K562 (cell line): Measurements from ENCODE around the gene ZSCAN2. TPM values are rescaled to one million over a fixed set of nuclear protein-coding genes. Genes with fewer than 3 reads are reported as not detected.

Experiments used
- ESRRA ChIP-seq: fragments of 450-650 bp; IDR thresholded peaks from 2 replicates; pipeline ENCODE4 v1.6.1; 2014; ENCODE audit warnings: low read depth, mild to moderate bottlenecking, moderate library complexity, borderline replicate concordance
- HDAC8 ChIP-seq: fragments of 450-650 bp; IDR thresholded peaks from 2 replicates; pipeline ENCODE4 v1.6.1; 2016; ENCODE audit warnings: mild to moderate bottlenecking, missing genetic modification characterization, moderate library complexity, missing compliant biosample characterization
- L3MBTL2 ChIP-seq: fragments of 450-650 bp; IDR thresholded peaks from 2 replicates; pipeline ENCODE4 v1.6.1; 2016; ENCODE audit warnings: mild to moderate bottlenecking, moderate library complexity
- PHB2 ChIP-seq: fragments of 450-650 bp; IDR thresholded peaks from 2 replicates; pipeline ENCODE4 v1.6.1; 2017; ENCODE audit warnings: low read depth
- SIN3A ChIP-seq, 2 experiments: fragments of 150-350 bp in 1 of 2; IDR thresholded peaks; 2 replicates each; pipeline ENCODE4 v1.6.1; 2011 to 2016; ENCODE audit warnings: borderline replicate concordance in 2 of 2, low read depth in 2 of 2, low read length in 2 of 2, mild to moderate bottlenecking in 2 of 2, moderate library complexity in 2 of 2; ENCODE audit not compliant: control insufficient read depth in 1 of 2
- STAT5B ChIP-seq: fragments of 250-450 bp; sonication (Bioruptor Pico); IDR thresholded peaks from 2 replicates; pipeline ENCODE4 v1.8.0; 2021; ENCODE audit warnings: mild to moderate bottlenecking, inconsistent platforms
- polyA plus RNA-seq, 8 experiments: library from polyadenylated mRNA; depleted of rRNA in 4 of 8; stranded (reverse) in 5 of 8; unstranded in 3 of 8; fragments of >200 nt; fragmentation: Nextera tagmentation in 2 of 8; fragmentation: Illumina TruSeq in 1 of 8; extraction: Ambion mirVana in 2 of 8; extraction: Trizol in 1 of 8; gene quantifications; 2 replicates each; pipeline versions ENCODE4 v1.2.1 to v1.2.3, GENCODE V29; 2011 to 2014; ENCODE audit warnings: inconsistent platforms in 1 of 8, missing spikeins in 1 of 8
- total RNA-seq, 7 experiments: library from RNA; depleted of rRNA in 6 of 7; stranded (reverse); fragments of >200 nt in 6 of 7; fragmentation: Illumina TruSeq in 2 of 7; extraction: Trizol in 2 of 7; gene quantifications; 2 replicates each; pipeline versions ENCODE4 v1.2.1 to v1.2.3, GENCODE V29; 2011 to 2021; ENCODE audit warnings: low replicate concordance in 1 of 7
- TF ChIP-seq, protein P1 (sequence below): sonication (generic); formaldehyde crosslinking; IDR thresholded peaks from 2 replicates; pipeline ENCODE4 v1.8.0; 2023; ENCODE audit warnings: missing genetic modification reagents, mild to moderate bottlenecking, borderline replicate concordance

The ZSCAN2 gene
- total and polyA plus RNA-seq, 9 of the 15 experiments (the other 6 are each of a cell fraction or from before 2014, with no cell fraction given) = 1.7 to 14.2 (median 6.6) TPM

DNA sequence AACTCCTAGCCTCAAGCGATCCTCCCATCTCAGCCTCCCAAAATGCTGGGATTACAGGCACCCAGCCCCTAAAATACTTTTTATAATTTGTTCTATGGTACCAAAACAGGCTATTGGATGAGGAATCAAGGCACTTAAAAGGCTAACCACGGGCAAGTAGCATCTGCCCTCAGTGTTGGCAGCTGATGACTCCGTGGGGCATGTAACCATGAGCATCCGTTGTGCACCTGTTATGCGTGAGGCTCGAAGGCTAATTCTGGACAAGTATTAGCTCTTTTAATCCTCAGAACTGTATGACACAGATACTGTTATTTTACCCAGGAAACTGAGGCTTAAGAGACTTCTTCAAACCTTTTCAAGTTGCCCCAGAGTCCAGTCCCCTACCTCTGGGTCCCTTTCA is 43.0 kb downstream of the ZSCAN2 start (continued):
- TF ChIP-seq, protein P1, sequence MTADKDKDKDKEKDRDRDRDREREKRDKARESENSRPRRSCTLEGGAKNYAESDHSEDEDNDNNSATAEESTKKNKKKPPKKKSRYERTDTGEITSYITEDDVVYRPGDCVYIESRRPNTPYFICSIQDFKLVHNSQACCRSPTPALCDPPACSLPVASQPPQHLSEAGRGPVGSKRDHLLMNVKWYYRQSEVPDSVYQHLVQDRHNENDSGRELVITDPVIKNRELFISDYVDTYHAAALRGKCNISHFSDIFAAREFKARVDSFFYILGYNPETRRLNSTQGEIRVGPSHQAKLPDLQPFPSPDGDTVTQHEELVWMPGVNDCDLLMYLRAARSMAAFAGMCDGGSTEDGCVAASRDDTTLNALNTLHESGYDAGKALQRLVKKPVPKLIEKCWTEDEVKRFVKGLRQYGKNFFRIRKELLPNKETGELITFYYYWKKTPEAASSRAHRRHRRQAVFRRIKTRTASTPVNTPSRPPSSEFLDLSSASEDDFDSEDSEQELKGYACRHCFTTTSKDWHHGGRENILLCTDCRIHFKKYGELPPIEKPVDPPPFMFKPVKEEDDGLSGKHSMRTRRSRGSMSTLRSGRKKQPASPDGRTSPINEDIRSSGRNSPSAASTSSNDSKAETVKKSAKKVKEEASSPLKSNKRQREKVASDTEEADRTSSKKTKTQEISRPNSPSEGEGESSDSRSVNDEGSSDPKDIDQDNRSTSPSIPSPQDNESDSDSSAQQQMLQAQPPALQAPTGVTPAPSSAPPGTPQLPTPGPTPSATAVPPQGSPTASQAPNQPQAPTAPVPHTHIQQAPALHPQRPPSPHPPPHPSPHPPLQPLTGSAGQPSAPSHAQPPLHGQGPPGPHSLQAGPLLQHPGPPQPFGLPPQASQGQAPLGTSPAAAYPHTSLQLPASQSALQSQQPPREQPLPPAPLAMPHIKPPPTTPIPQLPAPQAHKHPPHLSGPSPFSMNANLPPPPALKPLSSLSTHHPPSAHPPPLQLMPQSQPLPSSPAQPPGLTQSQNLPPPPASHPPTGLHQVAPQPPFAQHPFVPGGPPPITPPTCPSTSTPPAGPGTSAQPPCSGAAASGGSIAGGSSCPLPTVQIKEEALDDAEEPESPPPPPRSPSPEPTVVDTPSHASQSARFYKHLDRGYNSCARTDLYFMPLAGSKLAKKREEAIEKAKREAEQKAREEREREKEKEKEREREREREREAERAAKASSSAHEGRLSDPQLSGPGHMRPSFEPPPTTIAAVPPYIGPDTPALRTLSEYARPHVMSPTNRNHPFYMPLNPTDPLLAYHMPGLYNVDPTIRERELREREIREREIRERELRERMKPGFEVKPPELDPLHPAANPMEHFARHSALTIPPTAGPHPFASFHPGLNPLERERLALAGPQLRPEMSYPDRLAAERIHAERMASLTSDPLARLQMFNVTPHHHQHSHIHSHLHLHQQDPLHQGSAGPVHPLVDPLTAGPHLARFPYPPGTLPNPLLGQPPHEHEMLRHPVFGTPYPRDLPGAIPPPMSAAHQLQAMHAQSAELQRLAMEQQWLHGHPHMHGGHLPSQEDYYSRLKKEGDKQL = no peak
- TF ChIP-seq STAT5B (CRISPR knock-in tag) (no peak), ESRRA (no peak), SIN3A (IDR thresholded peaks at IDR 0.05; ENCODE audit: borderline replicate concordance in 2 of 2, control insufficient read depth in 1 of 2, low read depth in 2 of 2, low read length in 2 of 2) (no peak), L3MBTL2 (no peak), HDAC8 (no peak), PHB2 (no peak)
- TF ChIP-seq, all 486 proteins: peak for 0
